GM15510 (cell line): ENCODE measurements around the gene SNX20.

Experiments
- POLR2A ChIP-seq: IDR thresholded peaks from 3 replicates; pipeline ENCODE4 v1.6.1; 2011; ENCODE audit warnings: borderline replicate concordance; ENCODE audit not compliant: insufficient read length; ENCODE audit errors: extremely low read depth

The SNX20 gene

GRCh38 chr16:50711040-50711439, 29.9 kb upstream of the SNX20 start:
- no peak for TF ChIP-seq POLR2A

DNA sequence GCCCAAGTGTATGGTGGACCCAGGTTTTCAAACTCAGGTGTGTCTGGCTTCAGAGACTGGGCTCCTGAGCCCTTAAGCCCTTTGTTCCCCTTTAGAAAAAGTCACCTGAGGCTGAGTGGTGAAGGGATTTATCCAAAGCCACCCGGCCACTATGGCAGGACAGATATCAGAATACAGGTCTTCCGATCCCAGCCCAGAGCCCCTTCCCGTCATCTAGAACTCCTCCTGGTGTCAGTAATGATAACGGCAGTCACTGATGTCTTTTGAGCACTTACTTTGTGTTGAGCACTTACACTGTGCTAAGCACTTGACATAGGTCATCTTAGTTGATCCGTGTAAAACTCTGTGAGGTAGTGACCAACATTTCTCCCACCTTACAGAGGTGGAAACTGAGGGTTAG, 28.9 kb upstream of the SNX20 start:
- no peak for TF ChIP-seq POLR2A

DNA sequence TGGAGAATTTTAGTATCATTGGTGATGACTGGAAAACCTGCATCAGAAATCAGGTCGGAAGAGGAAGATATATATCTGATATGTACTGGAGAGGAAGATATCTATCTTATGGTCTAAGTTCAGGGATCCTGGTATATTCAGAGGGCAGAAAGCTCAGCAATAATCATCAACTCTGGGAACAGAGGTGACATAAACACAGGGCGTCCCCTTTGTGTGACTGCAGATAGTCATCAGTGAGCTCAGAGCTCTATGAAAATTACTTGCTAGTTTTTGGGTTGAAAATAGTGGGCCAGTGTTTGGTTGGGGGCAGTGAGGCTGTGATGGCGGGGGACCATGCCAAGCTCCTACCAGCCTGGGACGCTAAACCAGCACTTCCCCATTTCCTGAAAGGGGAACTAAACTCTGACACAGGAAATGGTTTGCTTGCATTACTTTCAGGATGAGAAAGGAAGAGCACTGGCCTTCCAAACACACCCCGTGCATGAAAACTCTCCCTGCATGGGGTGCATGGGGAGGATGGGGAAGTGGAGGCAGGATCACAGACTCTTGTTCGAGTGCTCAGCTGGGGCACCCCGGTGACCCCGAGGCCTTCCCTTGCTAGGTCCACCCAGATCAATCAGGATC, 28.1 kb upstream of the SNX20 start:
- TF ChIP-seq POLR2A = no peak

- TF ChIP-seq POLR2A = no peak
These were observed 27.4 kb upstream of the SNX20 start for GRCh38 chr16:50708373-50709060.

- no peak for TF ChIP-seq POLR2A
These were observed 25.1 kb upstream of the SNX20 start for GRCh38 chr16:50706250-50706649.

GRCh38 chr16:50705436-50706110, 24.5 kb upstream of the SNX20 start:
- no peak for TF ChIP-seq POLR2A

DNA sequence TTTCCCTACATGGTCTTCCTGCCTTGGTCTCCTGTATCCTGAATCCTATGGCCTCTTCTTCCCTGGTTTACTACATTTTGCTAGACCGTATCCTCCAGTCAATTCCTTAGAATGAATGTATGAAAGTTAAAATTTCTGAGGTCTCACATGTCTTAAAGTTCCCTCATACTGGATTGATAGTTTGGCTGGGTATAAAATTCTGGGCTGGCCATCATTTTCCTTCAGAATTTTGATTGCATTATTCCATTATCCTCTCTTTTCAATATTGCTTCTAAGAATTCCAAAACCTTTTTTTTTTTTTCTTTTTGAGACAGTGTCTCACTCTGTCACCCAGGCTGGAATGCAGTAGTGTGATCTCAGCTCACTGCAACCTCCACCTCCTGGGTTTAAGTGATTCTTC, 23.1 kb upstream of the SNX20 start:
- TF ChIP-seq POLR2A = no peak

GRCh38 chr16:50702725-50703124, 21.6 kb upstream of the SNX20 start:
- no peak for TF ChIP-seq POLR2A

- TF ChIP-seq POLR2A = no peak
These were observed 18.4 kb upstream of the SNX20 start for GRCh38 chr16:50699326-50700159.

- no peak for TF ChIP-seq POLR2A
These were observed 17.0 kb upstream of the SNX20 start for GRCh38 chr16:50697881-50698767.

DNA sequence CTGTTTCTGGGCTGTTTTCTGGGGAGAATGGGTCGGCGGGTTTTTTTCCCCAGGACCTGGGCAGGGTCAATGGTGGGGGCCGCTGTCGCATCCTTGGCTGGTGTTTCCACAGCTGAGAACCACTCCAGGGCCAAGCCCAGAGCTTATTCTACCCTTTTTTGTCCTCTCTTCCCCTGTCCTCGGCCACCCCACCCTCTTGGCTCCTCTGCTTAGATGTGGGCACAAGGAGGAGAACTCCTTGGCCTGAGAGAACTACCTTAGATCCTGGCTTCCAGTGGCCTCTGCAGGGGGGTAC, 16.3 kb upstream of the SNX20 start:
- no peak for TF ChIP-seq POLR2A

DNA sequence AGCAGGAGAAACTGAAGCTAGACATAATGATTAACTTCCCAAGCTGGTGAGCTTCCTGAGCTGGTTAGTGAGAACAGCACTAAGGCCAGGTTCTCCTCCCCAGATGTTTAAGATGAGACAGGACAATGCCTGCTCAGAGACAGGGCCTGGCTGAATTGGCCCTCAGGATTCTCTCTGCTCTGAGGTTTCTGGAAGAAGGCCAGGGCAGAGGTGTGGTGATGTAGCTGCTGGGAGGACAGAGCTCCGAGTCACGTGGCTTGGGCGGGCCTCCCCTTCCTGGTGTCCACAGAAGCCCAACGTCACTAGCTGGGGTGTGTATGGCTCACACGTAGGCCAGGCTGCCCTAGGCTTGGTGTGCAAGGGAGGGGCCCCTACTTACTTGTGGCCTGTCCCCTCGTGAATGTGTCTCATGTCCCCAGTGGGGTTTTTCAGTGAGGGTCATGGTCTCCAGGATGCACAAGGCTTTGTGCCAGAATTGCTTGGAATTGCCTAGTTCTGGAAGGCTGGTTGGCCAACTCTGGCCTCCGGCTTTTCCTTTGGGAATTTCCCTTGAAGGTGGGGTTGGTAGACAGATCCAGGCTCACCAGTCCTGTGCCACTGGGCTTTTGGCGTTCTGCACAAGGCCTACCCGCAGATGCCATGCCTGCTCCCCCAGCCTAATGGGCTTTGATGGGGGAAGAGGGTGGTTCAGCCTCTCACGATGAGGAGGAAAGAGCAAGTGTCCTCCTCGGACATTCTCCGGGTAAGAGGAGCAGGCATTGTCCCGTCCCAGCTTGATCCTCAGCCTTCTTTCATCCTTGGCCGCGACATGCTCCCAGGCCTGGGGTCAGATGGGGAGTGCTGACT, 15.7 kb upstream of the SNX20 start:
- peak; percentile 28 for TF ChIP-seq POLR2A

GRCh38 chr16:50696126-50696525, 15.0 kb upstream of the SNX20 start:
- no peak for TF ChIP-seq POLR2A
